Measurements from ENCODE around the gene DIAPH1.

DIAPH1 gene

GRCh38 chr5:141640698-141641097 lies 21.9 kb upstream of the DIAPH1 start:
- in situ Hi-C loops (cut with HindIII; ENCODE audit: low sequenced_read_pairs): no loop called here

GRCh38 chr5:141640051-141640415 lies 21.2 kb upstream of the DIAPH1 start:
- in situ Hi-C loops (cut with HindIII; ENCODE audit: low sequenced_read_pairs): no loop called here

DNA sequence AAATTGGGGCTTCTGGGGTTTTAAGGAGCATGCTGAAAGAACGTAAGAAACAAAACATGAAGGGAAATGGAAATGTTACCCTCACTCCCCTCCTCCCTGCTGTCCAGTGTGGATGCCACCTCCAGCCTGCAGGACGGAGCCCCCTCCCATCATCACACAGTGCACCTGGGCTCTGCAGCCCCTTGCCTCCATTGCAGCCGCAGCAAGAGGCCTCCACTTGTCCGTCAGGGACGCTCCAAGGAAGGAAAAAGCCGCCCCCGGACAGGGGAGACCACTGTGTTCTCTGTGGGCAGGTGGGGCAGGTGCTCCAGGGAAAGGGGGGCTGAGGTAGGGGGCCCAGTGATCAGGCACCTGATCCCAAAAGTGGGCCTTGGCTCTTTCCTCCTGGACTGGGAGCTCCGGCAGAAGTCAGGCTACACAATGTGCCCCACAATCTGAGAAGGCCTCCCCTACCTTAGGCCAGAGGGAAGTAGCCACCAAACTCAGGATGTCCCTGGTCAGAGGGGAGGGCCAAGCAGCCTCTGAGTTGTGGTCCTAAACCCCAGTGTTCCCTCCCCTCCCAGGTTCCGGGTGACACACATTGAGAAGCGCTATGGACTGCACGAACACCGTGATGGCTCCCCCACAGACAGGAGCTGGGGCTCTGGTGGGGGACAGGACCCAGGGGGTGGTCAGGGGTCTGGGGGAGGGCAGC lies 20.7 kb upstream of the DIAPH1 start:
- in situ Hi-C loops (cut with HindIII; ENCODE audit: low sequenced_read_pairs): no loop called here

GRCh38 chr5:141638771-141639170 lies 20.0 kb upstream of the DIAPH1 start:
- in situ Hi-C loops (cut with HindIII; ENCODE audit: low sequenced_read_pairs): no loop called here

DNA sequence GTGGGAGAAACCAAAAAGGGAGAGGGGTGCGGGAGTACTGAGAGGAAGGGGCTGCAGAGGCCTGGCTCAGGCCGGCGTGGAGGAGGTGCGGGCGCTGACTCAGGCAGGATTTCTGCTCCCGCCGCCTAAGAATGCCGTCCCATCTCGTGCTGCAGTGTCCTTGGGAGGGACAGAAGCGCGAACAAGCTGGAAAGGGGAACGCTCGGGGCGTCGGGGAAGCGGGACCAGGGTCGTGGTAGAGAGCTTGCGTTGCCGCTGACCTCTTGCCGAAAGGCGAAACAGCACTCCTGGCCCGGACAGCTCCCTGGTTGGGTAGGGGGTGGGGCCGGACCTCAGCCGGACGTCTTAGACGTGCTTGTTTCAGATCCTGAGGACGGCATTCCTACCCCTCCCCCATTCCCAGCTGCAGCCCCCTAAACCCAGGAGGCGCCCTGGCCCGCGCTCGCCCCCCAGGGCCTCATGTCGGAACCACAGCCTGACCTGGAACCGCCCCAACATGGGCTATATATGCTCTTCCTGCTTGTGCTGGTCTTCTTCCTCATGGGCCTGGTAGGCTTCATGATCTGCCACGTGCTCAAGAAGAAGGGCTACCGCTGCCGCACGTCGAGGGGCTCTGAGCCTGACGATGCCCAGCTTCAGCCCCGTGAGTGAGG lies 19.1 kb upstream of the DIAPH1 start:
- in situ Hi-C loops (cut with HindIII; ENCODE audit: low sequenced_read_pairs): no loop called here

DNA sequence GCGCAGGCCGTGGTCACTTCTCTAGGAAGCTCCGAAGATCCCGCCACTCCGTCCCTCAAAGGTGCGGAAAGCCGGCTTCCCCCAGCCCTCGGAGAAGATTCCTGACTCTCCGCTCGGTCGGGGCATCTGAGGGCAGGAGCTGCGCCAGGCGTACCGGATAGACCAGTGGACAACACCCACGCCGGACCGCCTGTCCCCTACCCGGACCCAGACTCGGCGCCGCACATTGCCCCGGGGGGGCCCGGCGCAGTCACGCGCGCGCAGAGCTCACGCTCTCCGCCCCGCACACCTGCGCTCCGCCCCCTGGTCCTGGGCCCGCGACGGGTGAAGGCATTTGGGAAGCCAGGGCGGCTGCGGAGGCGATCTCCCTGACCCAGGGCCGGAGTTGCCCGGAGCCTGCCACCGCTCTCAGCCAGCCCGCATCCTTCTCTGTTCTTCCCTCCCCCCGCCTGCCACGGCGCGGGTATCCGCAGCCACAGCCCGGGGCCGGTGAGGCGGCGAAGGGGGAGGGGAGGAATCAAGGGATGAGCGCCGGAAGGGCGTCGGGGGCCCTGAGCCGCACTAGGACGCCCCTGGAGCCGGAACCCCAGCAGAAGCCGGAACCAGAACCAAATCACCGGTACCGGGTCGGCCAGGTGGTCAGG lies 18.4 kb upstream of the DIAPH1 start:
- in situ Hi-C loops (cut with HindIII; ENCODE audit: low sequenced_read_pairs): no loop called here

- in situ Hi-C loops (cut with HindIII; ENCODE audit: low sequenced_read_pairs): no loop called here
These were observed 17.8 kb upstream of the DIAPH1 start, which contains the start of the genes HDAC3 and RELL2 for GRCh38 chr5:141636413-141637122. Gene HDAC3 (minus strand): TSS chr5:141636849. CDS start chr5:141636790, 59 bp downstream. Gene RELL2 (plus strand): TSS chr5:141636997. CDS start chr5:141638226, 1,229 bp downstream.

DNA sequence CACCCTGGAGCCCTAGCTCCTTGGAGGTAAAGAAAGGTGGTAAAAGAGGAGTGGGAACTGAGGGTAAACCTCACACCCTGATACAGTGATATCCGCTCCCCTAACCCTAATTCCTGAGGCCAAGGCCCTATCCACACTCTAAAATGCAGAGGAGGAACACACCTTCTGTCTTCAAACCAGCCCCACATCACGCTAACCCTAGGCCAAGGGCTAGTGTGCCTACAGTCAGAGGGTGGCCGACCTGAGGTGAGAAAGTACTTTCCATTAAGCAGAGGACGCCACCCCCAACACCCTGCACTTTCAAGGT lies 17.3 kb upstream of the DIAPH1 start:
- in situ Hi-C loops (cut with HindIII; ENCODE audit: low sequenced_read_pairs): no loop called here

GRCh38 chr5:141635646-141636045 lies 16.8 kb upstream of the DIAPH1 start:
- in situ Hi-C loops (cut with HindIII; ENCODE audit: low sequenced_read_pairs): no loop called here

- in situ Hi-C loops (cut with HindIII; ENCODE audit: low sequenced_read_pairs): no loop called here
These were observed 15.9 kb upstream of the DIAPH1 start for GRCh38 chr5:141634720-141635119.

GRCh38 chr5:141633871-141634561 lies 15.2 kb upstream of the DIAPH1 start:
- in situ Hi-C loops (cut with HindIII; ENCODE audit: low sequenced_read_pairs): no loop called here

GRCh38 chr5:141632650-141633049 lies 13.8 kb upstream of the DIAPH1 start:
- in situ Hi-C loops (cut with HindIII; ENCODE audit: low sequenced_read_pairs): no loop called here

DNA sequence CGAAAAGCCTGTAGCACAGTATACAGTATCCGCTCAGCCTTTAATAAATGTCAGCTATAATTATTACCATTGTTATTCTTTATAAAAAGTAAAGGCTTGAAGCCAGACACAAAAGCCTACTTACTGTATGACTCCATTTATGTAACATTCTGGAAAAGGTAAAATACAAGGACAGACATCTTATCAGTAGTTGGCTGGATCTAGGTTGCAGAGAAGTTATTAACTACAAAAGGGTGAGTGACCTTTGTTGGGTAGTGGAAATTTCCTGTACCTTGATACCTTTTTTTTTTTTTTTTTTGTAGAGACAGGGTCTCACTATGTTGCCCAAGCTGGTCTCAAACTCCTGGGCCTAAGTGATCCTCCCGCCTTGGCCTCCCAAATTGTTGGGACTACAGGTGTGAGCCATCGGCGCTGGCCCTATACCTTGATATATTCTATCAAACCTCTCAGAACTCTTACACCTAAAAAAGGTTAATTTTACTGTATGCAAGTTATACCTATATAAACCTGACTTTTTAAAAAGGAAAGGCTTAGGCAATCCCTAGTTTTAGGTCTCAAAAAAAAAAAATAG lies 11.9 kb upstream of the DIAPH1 start:
- in situ Hi-C loops (cut with HindIII; ENCODE audit: low sequenced_read_pairs): no loop called here

- in situ Hi-C loops (cut with HindIII; ENCODE audit: low sequenced_read_pairs): no loop called here
These were observed 9.5 kb upstream of the DIAPH1 start for GRCh38 chr5:141628175-141628788.

- in situ Hi-C loops (cut with HindIII; ENCODE audit: low sequenced_read_pairs): no loop called here
These were observed 4.8 kb upstream of the DIAPH1 start for GRCh38 chr5:141623611-141624010.

GRCh38 chr5:141623186-141623585 lies 4.4 kb upstream of the DIAPH1 start:
- in situ Hi-C loops (cut with HindIII; ENCODE audit: low sequenced_read_pairs): no loop called here

GRCh38 chr5:141618030-141618803 lies 583 bp downstream of the DIAPH1 start:
- in situ Hi-C loops (cut with HindIII; ENCODE audit: low sequenced_read_pairs): no loop called here

DNA sequence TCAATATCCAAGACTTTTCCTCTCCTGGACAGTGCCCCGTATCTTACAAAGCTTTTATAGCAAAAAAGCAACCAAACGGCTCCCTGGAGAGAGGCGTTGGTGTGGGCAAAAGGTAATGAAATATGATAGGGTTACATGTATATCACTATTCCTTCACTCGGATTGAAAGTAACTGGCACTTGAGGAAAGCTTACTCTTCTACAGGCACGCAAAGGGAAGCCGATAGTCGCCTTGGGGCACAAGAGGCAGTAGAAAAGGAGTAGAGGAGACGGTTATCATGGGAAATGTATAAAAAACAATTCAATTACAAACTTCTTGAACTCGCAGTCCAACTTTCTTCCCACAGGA lies 1.1 kb downstream of the DIAPH1 start:
- in situ Hi-C loops (cut with HindIII; ENCODE audit: low sequenced_read_pairs): no loop called here

DNA sequence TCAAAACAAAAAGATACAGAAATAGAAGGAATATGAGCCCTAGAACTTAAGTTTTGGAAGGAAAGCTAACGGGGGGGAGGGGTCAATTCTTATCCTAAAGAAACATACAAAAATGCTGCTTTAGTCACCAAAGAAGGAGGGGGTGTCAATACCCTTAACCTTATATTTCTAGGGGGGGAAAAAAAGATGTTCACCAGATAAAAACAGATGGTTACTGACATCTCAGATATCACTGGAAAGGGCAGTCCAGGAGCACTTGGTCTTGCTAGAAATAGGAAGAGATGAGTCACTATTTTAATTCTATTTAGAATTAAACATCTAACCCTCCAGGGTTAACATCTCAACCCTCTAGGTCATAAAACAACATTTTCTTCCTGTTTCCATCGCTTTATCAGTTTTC lies 1.7 kb downstream of the DIAPH1 start:
- in situ Hi-C loops (cut with HindIII; ENCODE audit: low sequenced_read_pairs): no loop called here

All from DLD1 (cell line).